HTERT RPE-1 (cell line): Measurements from ENCODE around the gene PPIE.
"Not testable (repeated sequence)": the region's sequence is repeated elsewhere in the genome, so short reads cannot be mapped to it uniquely, and the experiment has no call there.

Experiments
- in situ Hi-C: fragments of 300-500 bp; cut with MboI; formaldehyde crosslinking; loops from 4 replicates; pipeline ENCODE4 v1.14.3; 2020; ENCODE audit warnings: low sequenced_read_pairs

Gene PPIE

DNA sequence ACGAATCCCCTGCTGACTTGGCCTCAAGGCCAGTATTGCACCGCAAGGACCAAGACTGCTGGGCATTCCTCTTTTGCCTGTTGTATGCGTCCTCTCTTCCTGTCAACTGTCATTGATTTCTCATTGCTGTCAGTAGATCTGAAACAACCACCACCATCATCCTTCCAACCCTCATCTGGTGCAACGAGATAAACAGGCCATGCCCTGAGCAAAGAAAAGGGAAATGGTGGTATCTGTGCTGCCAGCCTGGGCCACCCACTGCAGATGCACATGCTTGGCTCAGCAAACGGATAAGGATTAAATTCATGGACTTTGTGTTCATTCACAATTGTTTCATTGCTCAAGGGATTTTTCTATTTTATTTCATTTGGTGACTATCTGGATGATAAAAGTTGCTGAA lies 18.8 kb downstream of the PPIE start:
- in situ Hi-C loops: no loop called here

DNA sequence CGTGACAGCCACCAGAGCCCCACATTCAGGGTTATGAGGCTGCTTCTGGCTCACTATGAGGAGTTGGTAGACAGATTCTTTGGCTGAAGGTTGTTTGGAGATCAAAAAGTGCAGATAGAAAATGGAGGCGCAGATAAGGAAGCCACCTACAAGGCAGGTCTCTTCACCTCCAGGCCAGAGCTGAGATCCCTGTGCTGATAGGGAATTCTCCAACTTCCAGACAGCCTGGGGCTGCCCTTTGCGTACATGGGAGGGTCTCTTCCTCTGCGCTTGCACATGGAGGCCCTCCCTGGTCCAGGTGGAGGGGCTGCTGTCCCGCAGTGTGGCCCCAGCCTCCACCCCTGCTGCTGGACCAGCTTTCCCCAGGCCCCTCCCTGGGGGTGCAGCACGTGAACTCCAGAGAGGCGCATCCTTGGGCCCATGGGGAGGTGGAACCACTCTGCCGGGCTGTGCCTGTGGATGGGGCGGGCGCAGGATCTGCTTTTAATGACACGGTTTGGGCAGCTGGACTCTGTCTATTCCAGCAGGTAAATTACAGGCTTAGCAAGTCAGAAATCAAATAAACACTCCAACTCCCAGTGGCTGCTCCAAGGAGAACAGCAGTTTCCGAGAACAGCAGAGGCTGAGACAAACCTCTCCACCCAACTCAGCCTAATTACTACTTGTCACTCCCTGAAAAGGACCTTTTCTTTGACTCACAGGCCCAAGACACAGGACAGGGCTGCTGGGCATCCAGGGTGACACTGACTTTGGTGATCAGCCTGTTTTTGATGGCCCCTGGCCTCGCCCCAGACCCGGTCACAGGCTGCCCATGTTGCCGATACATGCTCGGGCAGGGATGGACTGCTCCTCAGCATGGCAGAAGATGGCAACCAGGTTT lies 20.1 kb downstream of the PPIE start:
- in situ Hi-C loops: no loop called here

DNA sequence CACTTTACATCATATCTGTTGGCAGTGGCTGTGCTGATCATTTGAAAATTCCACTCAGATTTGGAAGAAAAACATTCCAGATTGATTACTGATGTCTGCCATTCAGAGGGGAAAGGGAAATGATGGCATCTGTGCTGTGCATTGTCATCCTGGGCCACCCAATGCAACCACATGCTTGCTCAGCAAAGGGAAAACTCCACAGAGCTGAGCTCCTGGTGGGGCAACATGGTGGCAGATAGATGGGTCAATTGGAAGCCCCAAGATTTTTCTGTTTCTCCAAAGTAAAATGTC lies 20.7 kb downstream of the PPIE start:
- in situ Hi-C loops: no loop called here

DNA sequence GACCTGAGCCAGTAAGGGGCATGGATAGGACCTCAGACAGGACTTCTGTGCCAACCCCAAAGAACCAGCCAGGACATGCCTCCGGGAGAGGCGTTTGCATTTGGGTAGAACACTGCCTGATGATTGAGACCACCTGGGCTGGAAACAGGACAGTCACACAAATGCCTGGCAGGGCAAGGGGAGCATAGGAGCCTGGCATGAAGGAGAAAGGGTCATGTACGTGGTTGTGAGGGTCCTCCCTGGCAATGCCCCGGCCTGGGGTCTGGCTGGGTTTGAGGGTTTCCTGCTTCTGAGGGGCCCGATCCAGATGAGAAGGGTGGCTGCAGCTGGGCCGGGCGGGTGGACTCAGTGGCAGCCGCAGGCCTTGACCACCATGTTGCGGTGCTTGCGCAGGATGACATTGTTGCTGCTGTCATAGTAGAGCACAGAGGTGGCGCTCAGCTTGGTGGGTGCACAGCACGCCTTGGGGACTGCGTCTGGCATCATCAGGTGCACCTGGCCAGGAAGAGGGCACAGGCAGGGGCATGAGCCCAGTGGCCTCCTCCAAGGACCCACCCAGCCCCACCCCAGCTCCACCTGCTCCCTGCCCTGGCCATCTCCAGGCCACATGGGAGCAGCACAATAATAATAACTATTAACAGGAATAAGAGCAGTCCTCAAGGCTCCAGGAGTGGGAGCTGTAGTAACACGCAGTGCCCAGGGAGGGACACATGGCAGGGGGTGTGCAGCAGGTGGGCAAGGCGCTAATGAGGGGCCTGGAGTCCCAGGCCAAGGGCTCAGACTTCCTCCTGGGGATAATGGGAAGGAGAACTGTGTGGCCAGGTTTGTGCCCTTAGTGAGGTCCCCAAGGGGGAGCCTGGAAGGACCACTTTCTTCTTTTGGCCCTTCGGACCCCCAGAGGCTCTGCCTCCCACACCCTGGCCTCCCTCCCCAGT lies 21.7 kb downstream of the PPIE start:
- in situ Hi-C loops: no loop called here

DNA sequence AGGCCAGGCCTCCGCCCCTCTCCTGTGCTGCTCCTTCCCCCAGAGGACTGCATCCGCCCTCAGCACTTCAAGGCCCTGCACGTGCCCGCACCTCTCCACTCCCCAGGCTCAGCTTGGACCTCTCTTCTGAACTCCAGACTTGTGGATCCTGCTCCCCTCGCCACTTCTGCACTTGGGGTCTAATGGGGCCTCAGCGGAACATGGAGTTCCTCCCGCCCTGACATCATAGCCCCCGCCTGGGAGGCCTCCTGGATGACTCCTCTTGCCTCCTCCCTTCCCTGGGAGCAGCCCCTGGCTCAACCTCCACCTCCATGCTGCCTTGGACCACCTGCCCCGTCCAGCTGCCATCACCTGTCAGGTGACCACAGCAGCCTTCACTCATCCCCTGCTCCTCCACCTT lies 22.3 kb downstream of the PPIE start:
- in situ Hi-C loops: no loop called here

DNA sequence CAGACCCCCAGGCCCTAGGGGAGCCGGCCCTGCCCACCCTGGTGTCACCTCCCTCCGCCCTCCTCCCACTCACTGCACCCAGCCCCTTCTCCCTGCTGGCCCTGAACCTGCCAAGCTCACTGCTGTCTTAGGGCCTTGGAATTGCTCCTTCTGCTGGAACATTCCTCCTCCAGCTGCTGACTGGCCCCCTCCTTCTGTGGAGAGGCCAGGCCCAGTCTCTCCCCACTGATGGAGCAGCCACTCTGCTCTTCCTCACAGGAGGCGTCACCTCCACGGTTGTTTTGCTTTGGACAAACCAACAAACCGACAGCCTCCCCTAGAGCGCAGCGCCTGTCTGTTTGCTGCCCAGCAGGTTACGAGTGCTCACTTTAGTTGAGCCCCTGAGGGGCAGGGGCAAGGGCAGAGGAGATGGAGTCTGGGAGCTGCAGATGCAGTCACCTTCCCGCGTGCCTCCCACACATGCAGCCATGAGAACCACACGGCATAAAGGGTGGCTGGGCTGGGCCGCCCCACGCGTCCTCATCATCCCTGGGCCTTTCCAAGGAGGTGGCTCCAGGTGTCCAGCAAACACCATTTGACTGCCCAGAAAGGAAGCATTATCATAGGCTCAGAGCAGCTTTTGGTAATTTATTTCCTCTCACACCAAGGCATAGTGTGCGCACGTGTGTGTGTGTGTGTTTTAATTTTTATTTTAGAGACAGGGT lies 23.0 kb downstream of the PPIE start:
- in situ Hi-C loops: no loop called here

DNA sequence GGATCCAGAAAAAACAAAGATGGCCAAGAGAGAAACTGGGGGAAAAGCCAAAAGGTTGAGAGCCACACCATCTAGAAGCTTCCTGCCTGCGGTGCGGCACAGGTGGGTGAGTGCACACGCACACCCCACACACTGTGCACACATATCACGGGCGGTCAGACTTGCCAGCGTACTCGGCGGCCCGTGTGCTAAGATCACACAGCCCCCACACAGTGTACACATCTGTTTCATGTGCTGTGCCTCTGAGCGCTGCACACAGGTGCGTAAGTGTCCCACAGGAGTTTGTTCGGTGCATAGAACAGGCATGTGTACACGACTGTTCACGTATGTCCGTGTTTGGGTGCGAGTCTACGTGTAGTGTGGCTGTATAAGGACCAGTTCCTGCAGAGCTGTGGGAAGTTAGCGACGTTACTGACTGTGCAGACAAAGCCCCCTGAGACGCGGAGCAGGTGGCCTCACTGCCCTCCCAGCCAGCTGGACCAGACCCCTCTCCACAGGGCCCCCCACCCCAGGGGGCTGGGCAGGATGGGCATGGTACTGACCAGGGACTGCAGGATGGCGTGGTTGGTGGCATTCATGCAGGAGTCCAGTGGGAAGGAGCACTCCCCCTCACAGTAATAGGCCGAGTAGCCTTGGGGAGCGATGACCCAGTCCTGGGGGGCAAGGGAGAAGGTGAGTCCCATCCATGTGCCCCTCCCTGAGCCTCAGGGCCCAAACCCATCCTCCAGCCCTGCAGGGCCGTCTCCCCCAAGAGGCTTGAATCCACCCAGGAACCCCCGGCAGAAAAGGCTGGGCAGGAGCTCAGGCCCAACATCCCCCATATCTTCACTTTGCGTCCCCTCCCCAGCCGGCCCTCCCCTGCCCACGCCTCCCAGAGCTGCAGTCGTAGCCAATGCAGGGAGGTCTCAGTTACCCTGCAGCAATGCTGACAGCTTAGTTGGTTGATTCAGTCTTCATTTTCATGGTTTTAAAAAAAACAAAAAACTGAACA lies 24.2 kb downstream of the PPIE start:
- in situ Hi-C loops: no loop called here

DNA sequence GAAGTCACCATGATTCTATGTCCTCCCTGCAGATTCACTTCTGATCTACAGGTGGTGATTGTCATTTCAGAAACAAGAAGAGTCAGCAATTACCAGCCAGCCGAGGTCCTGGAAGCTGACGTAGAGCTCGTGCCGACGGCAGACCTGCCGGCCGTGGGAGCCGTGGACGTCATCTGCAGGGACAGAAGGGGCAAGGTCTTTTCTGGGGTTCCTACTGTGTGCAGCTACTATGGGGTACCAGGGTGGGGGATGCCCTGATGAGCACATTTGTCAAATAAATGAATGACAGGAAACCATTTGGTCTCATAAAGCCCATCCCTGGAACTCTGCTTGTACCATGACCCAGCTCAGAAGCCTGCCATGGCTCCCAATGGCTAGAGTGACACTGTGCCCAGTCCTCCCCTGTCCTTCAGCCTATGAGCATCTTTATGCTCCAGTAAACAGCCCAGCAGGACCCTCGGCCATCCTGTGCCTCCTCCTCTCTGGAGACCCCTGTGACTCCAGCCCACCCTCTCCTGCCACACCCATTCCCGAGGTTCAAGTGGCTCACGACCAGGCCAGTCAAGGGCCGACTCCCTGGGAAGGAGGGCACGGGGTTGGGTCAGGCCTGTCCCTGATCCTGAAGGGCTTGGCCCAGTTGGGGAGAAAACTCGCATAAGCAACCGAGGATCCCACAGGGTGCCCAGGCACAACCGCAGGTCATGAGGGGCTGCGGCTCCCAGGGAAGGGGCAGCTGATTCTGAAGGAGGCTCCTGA lies 25.1 kb downstream of the PPIE start:
- in situ Hi-C loops: not testable (repeated sequence)

DNA sequence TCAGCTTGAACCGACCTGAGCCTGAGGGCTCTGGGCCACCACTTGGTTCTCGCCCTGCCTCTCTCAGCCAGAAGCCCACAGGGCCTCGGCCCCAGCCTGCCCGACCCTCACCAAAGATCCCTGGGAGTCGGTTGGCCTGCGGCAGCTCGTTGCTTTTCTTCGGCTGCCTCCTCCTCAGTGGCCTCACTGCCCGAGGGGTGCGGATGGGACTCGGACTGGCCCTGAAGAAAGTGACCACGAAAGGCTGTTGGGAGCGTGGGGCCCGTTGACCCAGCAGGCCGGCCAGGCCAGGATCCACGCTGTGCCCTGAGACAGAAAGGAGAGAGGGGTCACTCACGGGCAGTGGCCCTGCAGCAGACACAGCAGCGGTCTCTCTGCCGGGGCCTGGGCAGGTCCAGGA lies 25.8 kb downstream of the PPIE start:
- in situ Hi-C loops: not testable (repeated sequence)

GRCh38 chr1:39766466-39766865 lies 27.8 kb downstream of the PPIE start:
- in situ Hi-C loops: not testable (repeated sequence)

DNA sequence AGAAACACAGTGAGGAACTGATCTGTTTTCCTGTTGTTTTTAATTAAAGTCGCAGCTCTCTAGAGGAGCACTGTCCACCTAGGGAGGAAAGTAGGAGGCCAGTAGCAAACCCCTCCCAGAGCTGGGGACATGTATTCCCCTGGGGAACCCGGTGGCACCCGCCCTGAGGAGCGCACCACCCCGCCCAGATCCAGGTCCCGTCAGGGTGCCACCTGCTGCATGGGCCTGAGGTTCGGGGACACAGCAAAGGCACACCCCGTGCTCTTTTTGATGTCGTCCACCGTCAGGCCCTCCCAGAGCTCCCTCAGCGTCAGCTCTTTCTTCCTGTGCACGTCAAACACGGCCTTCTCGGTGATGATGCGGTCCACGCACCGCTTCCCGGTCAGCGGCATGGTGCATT lies 30.8 kb downstream of the PPIE start:
- in situ Hi-C loops: not testable (repeated sequence)

DNA sequence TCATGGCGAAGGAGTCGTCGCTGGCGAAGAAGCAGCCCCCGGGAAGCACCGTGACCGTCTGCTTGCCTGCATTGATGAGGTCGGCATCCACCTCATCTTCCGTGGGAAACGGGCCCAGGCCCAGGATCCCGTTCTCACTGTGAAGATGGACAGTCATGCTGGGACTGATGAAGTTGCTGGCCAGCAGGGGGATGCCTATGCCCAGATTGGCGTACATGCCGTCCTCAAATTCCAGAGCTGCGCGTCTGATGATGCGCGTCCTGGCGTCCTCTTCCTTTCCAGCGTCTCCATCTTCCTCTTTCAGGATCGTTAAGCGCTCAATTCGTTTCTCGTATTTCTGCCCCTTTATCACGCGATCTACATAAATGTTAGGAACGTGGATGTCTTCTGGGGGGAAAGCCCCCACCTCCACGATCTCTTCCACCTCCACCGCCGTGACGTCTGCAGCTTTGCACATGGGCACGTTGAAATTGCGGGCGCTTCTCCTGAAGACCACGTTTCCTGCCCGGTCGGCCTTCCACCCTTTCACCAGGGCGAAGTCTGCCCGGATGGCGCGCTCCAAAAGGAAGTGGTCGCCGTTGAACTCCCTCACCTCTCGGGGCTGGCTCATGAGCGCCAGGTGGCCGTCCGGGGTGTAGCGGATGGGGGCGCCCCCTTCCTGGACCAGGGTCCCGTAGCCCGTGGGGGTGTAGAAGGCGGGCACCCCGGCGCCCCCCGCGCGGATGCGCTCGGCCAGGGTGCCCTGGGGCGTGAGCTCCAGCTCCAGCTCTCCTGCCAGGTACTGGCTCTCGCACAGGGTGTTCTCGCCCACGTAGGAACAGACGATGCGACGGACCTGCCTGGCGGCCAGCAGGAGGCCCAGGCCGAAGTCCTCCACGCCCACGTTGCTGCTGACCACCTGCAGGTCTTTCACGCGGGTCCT lies 31.7 kb downstream of the PPIE start:
- in situ Hi-C loops: not testable (repeated sequence)

DNA sequence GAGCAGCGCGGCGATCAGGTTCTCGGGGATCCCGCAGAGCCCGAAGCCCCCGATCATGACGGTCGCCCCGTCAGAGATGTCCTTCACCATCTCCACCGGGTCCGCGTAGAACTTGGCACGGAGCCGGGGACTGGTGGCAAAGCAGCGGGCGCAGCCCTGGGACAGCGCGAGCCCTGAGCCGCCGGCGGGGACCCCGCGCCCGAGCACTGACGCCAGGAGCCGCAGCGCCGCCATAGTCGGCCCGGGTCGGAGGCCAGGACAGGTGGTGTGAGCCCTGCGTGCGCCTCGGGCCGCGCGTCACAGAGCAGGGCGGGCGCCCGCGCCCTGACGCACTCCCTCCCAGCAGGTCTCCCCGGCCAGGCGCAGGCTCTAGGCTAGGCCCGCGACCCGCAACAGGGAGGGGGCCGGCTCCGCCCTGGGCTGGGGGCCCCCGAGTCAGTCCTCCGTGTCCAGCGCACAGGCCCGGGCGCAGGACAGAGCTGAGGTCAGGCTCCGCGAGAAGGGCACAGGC lies 32.4 kb downstream of the PPIE start, which contains the start of gene OXCT2:
TSS of gene OXCT2 (minus strand) at position 327 of the 511 bp plus-strand sequence. CDS start at position 234, 93 bp downstream.
- in situ Hi-C loops: not testable (repeated sequence)

DNA sequence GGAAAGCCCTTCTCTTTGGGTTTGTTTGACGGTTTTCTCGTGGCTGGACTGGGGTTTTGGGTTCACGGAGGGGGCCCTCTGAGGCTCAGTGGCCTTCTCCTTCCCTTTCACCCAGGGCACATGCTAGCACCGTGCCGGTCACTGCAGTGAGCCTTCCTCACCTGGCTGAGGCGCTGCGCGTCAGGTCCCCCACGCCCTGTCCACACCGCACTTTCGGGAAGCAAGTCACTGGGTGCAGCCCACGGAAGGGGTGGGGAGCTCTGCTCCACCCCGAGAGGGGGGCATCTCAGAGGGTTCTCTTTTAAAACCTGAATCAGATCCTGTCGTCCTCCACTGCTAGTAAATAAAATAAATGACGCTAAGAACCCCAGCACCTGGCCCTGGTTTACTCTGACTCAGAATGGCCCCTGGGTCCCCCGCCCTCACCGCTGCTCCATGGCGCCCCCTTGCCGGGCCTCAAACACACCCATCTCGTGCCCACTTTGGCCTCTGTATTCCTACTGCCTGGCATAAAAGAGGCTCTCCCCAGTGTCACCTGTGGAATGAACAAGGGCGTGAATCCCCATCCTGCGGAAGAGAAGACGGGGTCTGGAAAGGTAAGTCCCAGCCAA lies 34.8 kb downstream of the PPIE start:
- in situ Hi-C loops: not testable (repeated sequence)

GRCh38 chr1:39775141-39775540 lies 36.5 kb downstream of the PPIE start:
- in situ Hi-C loops: not testable (repeated sequence)

- in situ Hi-C loops: not testable (repeated sequence)
These were observed 37.2 kb downstream of the PPIE start for GRCh38 chr1:39775676-39776399.

DNA sequence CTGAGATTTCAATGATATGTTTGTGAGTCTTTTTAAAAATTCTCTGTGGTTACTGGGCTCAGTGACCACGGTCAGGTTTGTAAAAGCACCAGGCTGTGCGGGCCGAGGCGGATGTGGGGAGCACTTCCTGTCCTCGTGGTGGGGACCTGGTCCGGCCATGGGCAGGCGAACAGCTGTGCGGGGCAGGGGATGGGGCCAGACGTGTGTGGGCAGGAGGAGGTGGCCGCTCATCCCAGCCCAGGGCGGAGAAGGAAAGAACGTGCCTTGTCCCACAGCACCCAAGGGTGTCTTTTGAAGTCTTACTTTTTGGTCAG lies 37.7 kb downstream of the PPIE start:
- in situ Hi-C loops: no loop called here
